HEK293T (cell line): ENCODE data around the gene PLEKHA6.

Source experiments
- BHLHE40 ChIP-seq: fragments of 450-650 bp; IDR thresholded peaks from 2 replicates; pipeline ENCODE4 v1.6.1; 2016; ENCODE audit warnings: mild to moderate bottlenecking, moderate library complexity, borderline replicate concordance
- ELF4 ChIP-seq: fragments of 450-650 bp; IDR thresholded peaks from 2 replicates; pipeline ENCODE4 v1.6.1; 2017; ENCODE audit warnings: antibody characterized with exemption
- FOXA1 ChIP-seq: fragments of 450-650 bp; IDR thresholded peaks from 2 replicates; pipeline ENCODE4 v1.6.1; 2016; ENCODE audit warnings: mild to moderate bottlenecking
- FOXM1 ChIP-seq: fragments of 450-650 bp; IDR thresholded peaks from 2 replicates; pipeline ENCODE4 v1.6.1; 2017; ENCODE audit warnings: mild to moderate bottlenecking, borderline replicate concordance
- SP1 ChIP-seq: fragments of 450-650 bp; IDR thresholded peaks from 2 replicates; pipeline ENCODE4 v1.6.1; 2017
- SUZ12 ChIP-seq: fragments of 450-650 bp; IDR thresholded peaks from 2 replicates; pipeline ENCODE4 v1.6.1; 2016; ENCODE audit warnings: mild to moderate bottlenecking
- ZNF384 ChIP-seq: fragments of 450-650 bp; IDR thresholded peaks from 2 replicates; pipeline ENCODE4 v1.6.1; 2016

DNA sequence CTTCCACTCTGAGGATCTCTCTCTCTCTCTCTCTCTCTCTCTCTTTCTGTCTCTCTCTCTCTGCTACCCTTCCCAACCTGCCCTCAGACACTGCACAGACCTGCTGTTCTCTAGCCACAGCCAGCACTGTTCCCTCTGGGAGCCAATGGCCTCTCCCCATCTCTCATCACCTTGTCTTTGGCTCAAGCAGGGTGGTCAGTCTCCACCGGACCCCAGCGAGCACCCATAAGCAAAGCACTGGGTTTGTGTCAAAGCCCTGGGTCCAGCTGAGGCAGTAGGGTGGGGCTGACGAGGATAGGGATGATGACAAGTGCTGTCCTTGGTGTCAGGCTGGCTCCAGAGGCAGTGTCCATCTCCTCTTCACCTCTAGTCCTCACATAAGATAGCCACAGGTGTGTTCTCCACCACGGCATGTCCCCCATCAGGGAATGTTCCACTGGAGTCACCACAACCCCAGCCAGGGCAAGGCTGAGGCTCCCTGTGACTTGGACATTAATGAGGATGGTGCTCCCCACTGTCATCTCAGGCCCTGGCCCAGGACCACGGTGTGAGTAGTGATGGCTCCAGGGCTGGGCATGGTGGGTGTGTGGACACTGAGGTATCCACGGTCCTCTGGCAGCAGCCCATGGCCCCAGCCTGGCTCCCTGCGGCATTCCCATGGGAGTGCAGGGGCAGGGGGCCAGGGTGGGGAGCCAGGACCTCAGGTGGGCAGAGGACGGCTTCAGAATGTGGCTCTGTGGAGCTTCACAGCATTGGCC, 137.5 kb downstream of the PLEKHA6 start:
- TF ChIP-seq ELF4 (no peak), BHLHE40 (no peak), SP1 (no peak), FOXM1 (no peak), ZNF384 (no peak), SUZ12 (no peak), FOXA1 (no peak)
